Measurements from ENCODE around the gene TESK1.

TESK1 gene

GRCh38 chr9:35657546-35658136, 52.6 kb downstream of the TESK1 start, which contains the start of gene RMRP:
Gene RMRP, minus strand, starts transcription at chr9:35658019.
- DNase-seq = peak; percentile 98
- Histone ChIP-seq H3K79me2 (ENCODE audit: low read length) (peaks cover 14% of the 10 kb centered on the region), H3F3A (ENCODE audit: insufficient read depth, low read length) (peaks cover 20% of the 10 kb centered on the region), H3K27ac (ENCODE audit: low read length) (peak within 1 kb of the TSS; percentile 91), H3K9ac (ENCODE audit: low read length) (peak within 1 kb of the TSS; percentile 88), H3K4me3 (ENCODE audit: low read length) (peak within 1 kb of the TSS; percentile 74), H3K27me3 (replicated peaks; ENCODE audit: insufficient read depth, low read length) (no peaks in the 10 kb centered on the region), H3K4me1 (ENCODE audit: low read length) (peaks cover 13% of the 10 kb centered on the region; the same call in 1 of the 2 replicates), H2AFZ (ENCODE audit: low read length) (peak within 1 kb of the TSS; percentile 80), H3K36me3 (replicated peaks; ENCODE audit: insufficient read depth, low read length) (no peaks in the 10 kb centered on the region), H4K20me1 (ENCODE audit: insufficient read depth, low read length) (no peaks in the 10 kb centered on the region), H3K9me3 (replicated peaks; ENCODE audit: insufficient read depth, low read length) (no peaks in the 10 kb centered on the region), H3K4me2 (ENCODE audit: low read depth, low read length) (peak within 1 kb of the TSS; percentile 89), H3K9me2 (replicated peaks; ENCODE audit: insufficient read depth, low read length) (no peaks in the 10 kb centered on the region)
- TF ChIP-seq EZH2 (optimal IDR thresholded peaks at IDR 0.05; ENCODE audit: low read depth, low read length) = no peak
- no peak for TF ChIP-seq EZH2phosphoT487 (IDR thresholded peaks at IDR 0.05; ENCODE audit: low read length)
- peak; percentile 9; the same call in 1 of the 2 replicates for TF ChIP-seq CTCF (IDR thresholded peaks at IDR 0.05; ENCODE audit: low read length)

- Histone ChIP-seq H3K36me3 (replicated peaks; ENCODE audit: insufficient read depth, low read length) (no peaks in the 10 kb centered on the region), H2AFZ (ENCODE audit: low read length) (peak within 1 kb of the TSS; percentile 80), H4K20me1 (ENCODE audit: insufficient read depth, low read length) (no peaks in the 10 kb centered on the region), H3K4me2 (ENCODE audit: low read depth, low read length) (peak within 1 kb of the TSS; percentile 89), H3K9me3 (replicated peaks; ENCODE audit: insufficient read depth, low read length) (no peaks in the 10 kb centered on the region), H3K4me3 (ENCODE audit: low read length) (peak within 1 kb of the TSS; percentile 74), H3F3A (ENCODE audit: insufficient read depth, low read length) (peaks cover 20% of the 10 kb centered on the region), H3K9ac (ENCODE audit: low read length) (peak within 1 kb of the TSS; percentile 88), H3K27ac (ENCODE audit: low read length) (peak within 1 kb of the TSS; percentile 91), H3K4me1 (ENCODE audit: low read length) (peaks cover 13% of the 10 kb centered on the region; the same call in 1 of the 2 replicates), H3K27me3 (replicated peaks; ENCODE audit: insufficient read depth, low read length) (no peaks in the 10 kb centered on the region), H3K79me2 (ENCODE audit: low read length) (peaks cover 14% of the 10 kb centered on the region), H3K9me2 (replicated peaks; ENCODE audit: insufficient read depth, low read length) (no peaks in the 10 kb centered on the region)
- TF ChIP-seq EZH2phosphoT487 (IDR thresholded peaks at IDR 0.05; ENCODE audit: low read length) (no peak), EZH2 (optimal IDR thresholded peaks at IDR 0.05; ENCODE audit: low read depth, low read length) (no peak), CTCF (IDR thresholded peaks at IDR 0.05; ENCODE audit: low read length) (peak; percentile 69)
- DNase-seq = peak; percentile 86
Observed at GRCh38 chr9:35658137-35658967, 53.3 kb downstream of the TESK1 start, which contains the start of gene CCDC107. Gene CCDC107, plus strand, starts transcription at chr9:35658292. Its CDS starts 88 bp downstream, at chr9:35658380.

- no peaks in the 10 kb centered on the region for H3K27me3 ChIP-seq (replicated peaks; ENCODE audit: insufficient read depth, low read length)
- H3K9me3 ChIP-seq (replicated peaks; ENCODE audit: insufficient read depth, low read length) = no peaks in the 10 kb centered on the region
- TF ChIP-seq EZH2phosphoT487 (IDR thresholded peaks at IDR 0.05; ENCODE audit: low read length) (no peak), CTCF (IDR thresholded peaks at IDR 0.05; ENCODE audit: low read length) (no peak), EZH2 (optimal IDR thresholded peaks at IDR 0.05; ENCODE audit: low read depth, low read length) (no peak)
- no peaks in the 10 kb centered on the region for H3K9me2 ChIP-seq (replicated peaks; ENCODE audit: insufficient read depth, low read length)
- DNase-seq = peak; percentile 54
- H3K27ac ChIP-seq (ENCODE audit: low read length) = peak overlapping the region; percentile 91; the same call in 1 of the 2 replicates
- H3K9ac ChIP-seq (ENCODE audit: low read length) = peak overlapping the region; percentile 88
- H2AFZ ChIP-seq (ENCODE audit: low read length) = peak overlapping the region; percentile 80
- H3F3A ChIP-seq (ENCODE audit: insufficient read depth, low read length) = peaks cover 25% of the 10 kb centered on the region
- peaks cover 14% of the 10 kb centered on the region for H3K79me2 ChIP-seq (ENCODE audit: low read length)
- peak overlapping the region; percentile 74 for H3K4me3 ChIP-seq (ENCODE audit: low read length)
- H3K36me3 ChIP-seq (replicated peaks; ENCODE audit: insufficient read depth, low read length) = no peaks in the 10 kb centered on the region
- H4K20me1 ChIP-seq (ENCODE audit: insufficient read depth, low read length) = no peaks in the 10 kb centered on the region
- peak overlapping the region; percentile 89 for H3K4me2 ChIP-seq (ENCODE audit: low read depth, low read length)
- H3K4me1 ChIP-seq (ENCODE audit: low read length) = peaks cover 14% of the 10 kb centered on the region; the same call in 1 of the 2 replicates
Observed at GRCh38 chr9:35658968-35659220, 53.8 kb downstream of the TESK1 start.

All from MM.1S (cell line).